Right atrium auricular region (tissue), 2 donors: ENCODE data around the gene GRIK4. TPM values are rescaled to one million over a fixed set of nuclear protein-coding genes. Genes with fewer than 3 reads are reported as not detected.

Experiments
- DNase-seq: peaks from one replicate; pipeline ENCODE4 v3.0.0-alpha.2; 2019; ENCODE audit warnings: low spot score
- H3K27ac ChIP-seq, 2 donors: fragments of 200-600 bp; sonication (generic); 1 replicate in 1 of 2; 2 replicates in 1 of 2; pipeline ENCODE4 v1.5.1; 2016 to 2019
- H3K27me3 ChIP-seq, 2 donors: fragments of 200-600 bp; sonication (generic); one replicate each; pipeline versions ENCODE4 v1.5.1 to v1.6.0; 2017 to 2019
- H3K36me3 ChIP-seq: fragments of 200-600 bp; sonication (generic); one replicate; pipeline ENCODE4 v1.5.1; 2016
- H3K4me1 ChIP-seq, 2 donors: fragments of 200-600 bp; sonication (generic); one replicate each; pipeline versions ENCODE4 v1.5.1 to v1.6.0; 2017 to 2019
- H3K4me3 ChIP-seq, 2 donors: fragments of 200-600 bp; sonication (generic); 1 replicate in 1 of 2; 2 replicates in 1 of 2; pipeline ENCODE4 v1.5.1; 2017 to 2019; ENCODE audit warnings: mild to moderate bottlenecking in 1 of 2, moderate library complexity in 1 of 2
- H3K9me3 ChIP-seq, 2 donors: fragments of 200-600 bp; sonication (generic); one replicate each; pipeline ENCODE4 v1.5.1; 2019
- total RNA-seq, 2 donors: library from RNA; depleted of rRNA; stranded (reverse); fragments of >200 nt; gene quantifications; one replicate each; pipeline ENCODE4 v1.1.0, GENCODE V29; 2016
- TF ChIP-seq, protein P1 (sequence below), 2 donors: fragments of 200-600 bp; sonication (generic); IDR thresholded peaks; one replicate each; pipeline ENCODE4 v1.5.1; 2019; ENCODE audit warnings: antibody characterized with exemption in 2 of 2

GRIK4 gene
- total RNA-seq, 2 donors from 2014 or later = 0.04 to 0.30 TPM

GRCh38 chr11:120894202-120894985 lies 382.8 kb downstream of the GRIK4 start:
- Histone ChIP-seq H3K27me3 (no peaks in the 10 kb centered on the region), H3K4me1 (no peaks in the 10 kb centered on the region), H3K36me3 (no peaks in the 10 kb centered on the region)

GRCh38 chr11:120896687-120897086 lies 385.1 kb downstream of the GRIK4 start:
- TF ChIP-seq, protein P1, sequence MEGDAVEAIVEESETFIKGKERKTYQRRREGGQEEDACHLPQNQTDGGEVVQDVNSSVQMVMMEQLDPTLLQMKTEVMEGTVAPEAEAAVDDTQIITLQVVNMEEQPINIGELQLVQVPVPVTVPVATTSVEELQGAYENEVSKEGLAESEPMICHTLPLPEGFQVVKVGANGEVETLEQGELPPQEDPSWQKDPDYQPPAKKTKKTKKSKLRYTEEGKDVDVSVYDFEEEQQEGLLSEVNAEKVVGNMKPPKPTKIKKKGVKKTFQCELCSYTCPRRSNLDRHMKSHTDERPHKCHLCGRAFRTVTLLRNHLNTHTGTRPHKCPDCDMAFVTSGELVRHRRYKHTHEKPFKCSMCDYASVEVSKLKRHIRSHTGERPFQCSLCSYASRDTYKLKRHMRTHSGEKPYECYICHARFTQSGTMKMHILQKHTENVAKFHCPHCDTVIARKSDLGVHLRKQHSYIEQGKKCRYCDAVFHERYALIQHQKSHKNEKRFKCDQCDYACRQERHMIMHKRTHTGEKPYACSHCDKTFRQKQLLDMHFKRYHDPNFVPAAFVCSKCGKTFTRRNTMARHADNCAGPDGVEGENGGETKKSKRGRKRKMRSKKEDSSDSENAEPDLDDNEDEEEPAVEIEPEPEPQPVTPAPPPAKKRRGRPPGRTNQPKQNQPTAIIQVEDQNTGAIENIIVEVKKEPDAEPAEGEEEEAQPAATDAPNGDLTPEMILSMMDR (IDR thresholded peaks at IDR 0.05) = no peak
- H3K27ac ChIP-seq = no peak overlapping the region
- no peak overlapping the region for H3K4me3 ChIP-seq
- no peaks in the 10 kb centered on the region for H3K27me3 ChIP-seq
- no peaks in the 10 kb centered on the region for H3K9me3 ChIP-seq
- DNase-seq = no peak
- peaks cover 0 to 5% of the 10 kb centered on the region in 2 donors for H3K4me1 ChIP-seq
- H3K36me3 ChIP-seq = no peaks in the 10 kb centered on the region

More at GRCh38 chr11:120894202-120894985, 382.8 kb downstream of the GRIK4 start:
- Histone ChIP-seq H3K27ac (no peak overlapping the region), H3K4me3 (no peak overlapping the region), H3K9me3 (no peaks in the 10 kb centered on the region)
- TF ChIP-seq, protein P1 (IDR thresholded peaks at IDR 0.05) = no peak
- DNase-seq = no peak

DNA sequence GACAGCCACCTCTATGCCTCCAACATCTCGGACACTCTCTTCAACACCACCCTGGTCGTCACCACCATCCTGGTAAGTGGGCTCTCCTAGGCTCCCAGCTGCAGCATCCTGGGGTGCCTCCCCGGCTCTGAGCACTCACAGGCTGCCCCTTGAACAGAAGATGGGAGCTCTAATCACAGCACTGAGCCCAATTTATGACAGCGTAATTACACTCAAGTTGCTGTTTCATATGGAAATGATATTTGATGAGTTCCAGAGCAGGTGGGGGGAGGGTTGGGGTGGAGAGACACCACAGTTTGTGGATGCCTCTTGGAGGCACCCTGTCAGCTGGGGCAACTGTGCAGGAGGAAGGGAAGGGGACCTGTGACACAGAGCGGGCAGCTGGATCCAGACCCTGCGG lies 387.0 kb downstream of the GRIK4 start:
- Histone ChIP-seq H3K4me3 (no peak overlapping the region), H3K36me3 (no peaks in the 10 kb centered on the region), H3K27me3 (no peaks in the 10 kb centered on the region), H3K9me3 (no peaks in the 10 kb centered on the region), H3K4me1 (peaks cover 0 to 5% of the 10 kb centered on the region in 2 donors), H3K27ac (no peak overlapping the region)
- TF ChIP-seq, protein P1 (IDR thresholded peaks at IDR 0.05) = no peak
- DNase-seq = no peak

- Histone ChIP-seq H3K36me3 (no peaks in the 10 kb centered on the region), H3K27me3 (no peaks in the 10 kb centered on the region), H3K4me1 (peaks cover 0 to 5% of the 10 kb centered on the region in 2 donors), H3K27ac (no peak overlapping the region), H3K9me3 (no peaks in the 10 kb centered on the region), H3K4me3 (no peak overlapping the region)
- no peak for DNase-seq
- TF ChIP-seq, protein P1 (IDR thresholded peaks at IDR 0.05) = no peak
Observed at GRCh38 chr11:120899720-120900119, 388.2 kb downstream of the GRIK4 start.

DNA sequence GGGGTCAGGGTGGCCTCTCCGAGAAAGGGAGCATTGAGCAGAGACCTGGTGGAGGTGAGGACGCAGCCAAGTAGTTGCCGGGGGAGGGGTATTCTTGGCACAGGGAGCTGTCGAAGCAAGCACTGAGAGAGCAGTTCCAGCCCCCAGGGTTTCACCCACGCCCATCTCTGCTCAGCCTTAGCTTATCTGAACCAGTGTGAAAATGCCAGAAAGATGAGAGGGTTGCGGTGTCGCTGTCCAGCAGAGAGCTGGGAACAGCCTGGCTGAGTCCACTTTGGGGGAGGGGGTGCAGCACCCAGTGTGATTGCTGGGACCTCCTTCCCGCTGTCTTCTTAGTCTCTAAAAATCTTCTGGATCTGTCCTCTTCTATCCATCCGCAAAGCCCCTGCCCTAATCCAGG lies 389.1 kb downstream of the GRIK4 start:
- no peak overlapping the region for H3K4me3 ChIP-seq
- no peaks in the 10 kb centered on the region for H3K9me3 ChIP-seq
- no peaks in the 10 kb centered on the region for H3K27me3 ChIP-seq
- peaks cover 0 to 5% of the 10 kb centered on the region in 2 donors for H3K4me1 ChIP-seq
- no peak for DNase-seq
- no peak overlapping the region for H3K27ac ChIP-seq
- H3K36me3 ChIP-seq = no peaks in the 10 kb centered on the region
- TF ChIP-seq, protein P1 (IDR thresholded peaks at IDR 0.05) = no peak
